HG03521 (cell line): Measurements from ENCODE around the gene PRDM5.
"Not testable (repeated sequence)": the region's sequence is repeated elsewhere in the genome, so short reads cannot be mapped to it uniquely, and the experiment has no call there.

Source experiments
- ATAC-seq: cut with Tn5 transposase; IDR thresholded peaks from one replicate; pipeline ENCODE4 v1.9.1; 2021; ENCODE audit warnings: mild to moderate bottlenecking, moderate library complexity; ENCODE audit not compliant: unreplicated experiment

The PRDM5 gene

DNA sequence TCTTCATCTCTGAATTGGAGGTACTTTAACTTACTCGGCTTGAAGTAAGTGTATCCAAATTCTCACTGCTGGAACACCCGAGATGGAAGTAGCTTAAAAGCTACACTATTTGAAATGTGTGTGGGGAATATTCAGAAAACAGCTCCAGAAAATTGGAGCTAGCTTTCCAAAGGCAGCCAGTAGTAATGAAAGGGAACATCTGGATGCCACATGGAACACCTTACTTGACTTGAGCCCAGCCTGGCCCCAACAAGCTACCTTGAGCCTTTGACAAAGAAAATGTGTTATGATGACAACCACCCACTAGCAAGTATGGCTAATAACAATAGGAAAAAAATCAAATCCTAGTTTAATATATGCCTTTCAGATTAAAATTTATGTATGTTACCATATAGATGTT, 161.5 kb downstream of the PRDM5 start:
- ATAC-seq, result no peak

DNA sequence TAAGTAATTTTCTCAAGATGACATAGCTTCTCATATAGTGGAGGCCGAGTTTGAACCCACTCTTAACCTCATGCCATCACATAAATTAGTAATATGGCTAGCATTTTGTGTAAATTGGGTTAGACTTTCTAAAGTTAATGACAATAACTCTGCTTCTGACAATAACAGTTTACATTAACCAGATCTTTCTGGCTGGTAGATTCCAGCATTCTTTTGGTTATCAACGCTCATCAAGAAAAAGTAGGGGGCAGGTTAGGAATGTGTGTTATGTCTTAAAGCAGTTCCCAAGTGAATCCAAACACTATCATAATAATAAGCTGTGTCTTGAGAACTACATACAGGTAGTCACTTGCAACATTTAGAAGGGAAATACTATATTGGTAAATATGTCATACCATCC, 162.5 kb downstream of the PRDM5 start:
- no peak for ATAC-seq

DNA sequence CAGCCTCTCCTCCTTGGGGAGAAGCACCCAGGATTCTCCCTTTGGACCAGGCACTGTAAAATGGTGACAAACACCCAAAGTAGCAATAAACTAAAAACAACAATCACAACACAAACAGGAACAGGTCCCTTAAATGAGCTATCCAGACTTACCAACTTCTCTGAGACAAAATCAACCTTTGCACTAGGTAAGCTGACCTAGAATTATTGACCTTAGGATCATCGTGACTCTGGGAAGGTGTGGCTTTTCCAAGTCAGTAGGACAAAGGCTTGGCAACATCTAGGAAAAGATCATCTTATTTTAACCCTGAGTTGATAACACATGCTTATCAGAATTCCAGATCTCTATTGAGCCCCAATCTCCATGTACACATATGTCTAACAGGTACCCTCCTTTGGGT, 166.7 kb downstream of the PRDM5 start:
- ATAC-seq, result no peak

DNA sequence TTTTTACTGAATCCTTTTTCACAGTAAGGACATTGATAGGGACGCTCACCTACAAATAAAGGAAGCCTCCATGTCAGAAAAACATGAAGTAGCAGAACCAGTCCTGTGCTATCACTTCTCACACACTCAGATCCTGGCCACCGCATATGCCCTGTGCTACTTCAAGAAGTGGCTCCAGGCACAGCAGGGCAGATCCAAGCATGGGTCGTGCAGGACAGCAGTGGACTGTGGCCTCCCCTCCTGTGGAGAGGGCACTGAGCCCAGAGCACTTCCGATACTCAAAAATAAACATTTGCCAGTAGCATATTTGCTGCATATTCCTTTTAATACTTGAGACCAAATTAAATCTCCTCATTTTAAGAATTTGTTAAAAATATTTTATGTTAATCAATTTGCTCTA, 167.9 kb downstream of the PRDM5 start:
- no peak for ATAC-seq

DNA sequence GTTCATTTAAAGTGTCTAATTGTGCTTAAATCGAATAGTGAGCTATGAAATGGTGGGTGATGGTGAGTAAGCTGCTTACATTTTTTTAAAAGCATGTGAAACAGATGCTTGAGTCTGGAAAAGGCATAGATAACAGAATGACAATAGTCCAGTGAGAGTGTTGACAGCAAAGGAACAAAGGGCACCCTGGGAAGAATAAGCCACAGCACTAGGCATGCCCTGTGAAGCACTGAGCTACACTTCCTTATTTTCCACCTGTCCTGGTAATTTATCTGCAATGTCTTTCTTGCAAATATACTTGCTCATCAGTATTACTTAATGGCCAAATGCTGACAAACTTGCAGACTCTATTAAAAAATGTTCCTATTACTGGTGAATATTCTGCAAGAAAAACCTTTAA, 168.7 kb downstream of the PRDM5 start:
- no peak for ATAC-seq

DNA sequence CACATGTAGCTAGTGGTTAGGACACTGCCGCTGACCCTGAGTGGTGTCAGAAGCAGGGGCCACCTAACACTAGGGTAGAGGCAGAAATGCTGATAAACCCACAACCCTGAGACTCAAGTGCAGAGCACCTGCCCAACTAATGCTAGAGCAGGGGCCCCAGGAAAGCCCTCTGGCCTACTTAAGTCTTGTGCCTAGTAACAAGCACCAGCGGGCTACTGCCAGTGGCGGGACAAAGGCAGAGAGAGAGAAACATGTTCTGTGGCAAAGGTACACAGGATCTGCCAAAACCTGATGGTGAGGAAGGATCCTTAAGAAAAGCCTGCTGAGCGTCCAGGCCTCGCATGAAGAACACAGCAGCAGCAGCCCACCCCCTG, 172.4 kb downstream of the PRDM5 start:
- no peak for ATAC-seq

DNA sequence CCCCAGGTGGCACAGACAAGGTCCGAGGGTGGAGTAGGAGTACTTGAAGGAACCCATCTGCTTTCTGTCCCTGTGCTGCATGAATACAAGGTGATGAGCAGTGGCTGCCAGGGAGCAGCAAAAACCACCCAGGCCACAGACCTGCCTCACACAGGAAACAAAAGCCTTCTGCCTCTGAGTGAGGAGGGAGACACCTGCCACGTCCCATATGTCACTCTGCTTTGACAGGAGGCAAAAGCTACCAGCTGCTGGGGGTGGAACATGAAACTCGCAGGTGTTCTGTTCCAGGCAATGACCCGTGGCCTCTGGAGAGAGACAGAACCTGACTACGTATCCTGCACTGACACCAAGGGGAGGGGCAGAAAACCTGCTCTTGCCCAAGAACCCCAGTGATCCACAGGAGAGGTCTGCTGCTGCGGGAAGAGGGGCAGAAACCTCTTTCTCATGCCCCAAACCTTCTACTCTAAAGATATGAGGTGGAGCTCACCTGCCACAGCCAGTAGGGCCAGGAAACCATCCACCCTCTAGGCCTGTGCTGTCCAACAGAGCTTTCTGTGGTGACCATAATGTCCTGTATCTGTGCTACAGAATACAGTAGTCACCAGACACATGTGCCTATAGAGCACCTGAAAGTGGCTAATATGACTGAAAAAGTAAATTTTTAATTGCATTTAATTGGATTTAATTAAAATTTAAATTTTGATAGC, 172.9 kb downstream of the PRDM5 start:
- ATAC-seq, result peak; percentile 99

DNA sequence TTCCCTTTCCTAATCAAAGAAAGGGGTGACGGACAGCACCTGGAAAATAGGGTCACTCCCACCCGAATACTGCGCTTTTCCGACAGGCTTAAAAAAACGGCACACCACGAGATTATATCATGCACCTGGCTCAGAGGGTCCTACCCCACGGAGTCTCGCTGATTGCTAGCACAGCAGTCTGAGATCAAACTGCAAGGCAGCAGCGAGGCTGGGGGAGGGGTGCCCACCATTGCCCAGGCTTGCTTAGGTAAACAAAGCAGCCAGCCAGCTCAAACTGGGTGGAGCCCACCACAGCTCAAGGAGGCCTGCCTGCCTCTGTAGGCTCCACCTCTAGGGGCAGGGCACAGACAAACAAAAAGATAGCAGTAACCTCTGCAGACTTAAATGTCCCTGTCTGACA, 180.9 kb downstream of the PRDM5 start:
- not testable (repeated sequence) for ATAC-seq

DNA sequence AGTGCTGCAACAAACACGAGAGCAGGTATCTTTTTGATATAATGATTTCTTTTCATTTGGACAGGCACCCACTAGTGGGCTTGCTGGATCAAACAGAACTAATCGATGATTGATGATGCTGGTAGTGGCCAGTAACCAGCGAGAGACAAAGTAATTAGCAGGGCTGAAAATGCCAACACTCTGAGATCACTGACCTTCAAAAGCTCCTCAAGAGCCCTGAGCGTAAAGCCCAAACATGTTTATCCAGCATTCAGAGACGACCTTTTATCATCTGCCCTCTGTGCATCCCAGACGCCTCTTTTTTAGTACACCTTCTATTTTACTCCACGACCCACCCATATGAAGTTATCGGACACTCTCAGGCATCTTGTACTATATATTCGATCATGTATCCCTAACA, 186.2 kb downstream of the PRDM5 start:
- no peak for ATAC-seq

DNA sequence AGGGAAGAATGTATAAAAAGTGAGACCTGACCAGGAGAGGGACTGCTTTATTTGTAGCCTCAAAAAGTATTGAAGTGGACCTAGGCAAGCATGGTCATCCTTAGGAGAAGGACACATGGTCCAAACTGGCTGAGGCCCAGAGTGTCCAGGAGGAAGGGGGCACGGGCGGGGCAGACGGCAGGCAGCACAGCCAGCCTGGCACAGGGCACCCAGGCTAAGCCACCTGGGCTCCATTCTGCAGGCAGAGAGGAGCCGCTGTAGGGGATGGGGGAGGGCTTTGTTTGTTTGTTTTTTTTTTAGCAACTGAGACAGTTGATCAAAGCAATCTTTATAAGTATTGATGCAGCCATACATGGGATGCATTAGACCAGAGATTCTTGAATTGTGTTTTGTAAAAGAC, 188.6 kb downstream of the PRDM5 start:
- no peak for ATAC-seq

DNA sequence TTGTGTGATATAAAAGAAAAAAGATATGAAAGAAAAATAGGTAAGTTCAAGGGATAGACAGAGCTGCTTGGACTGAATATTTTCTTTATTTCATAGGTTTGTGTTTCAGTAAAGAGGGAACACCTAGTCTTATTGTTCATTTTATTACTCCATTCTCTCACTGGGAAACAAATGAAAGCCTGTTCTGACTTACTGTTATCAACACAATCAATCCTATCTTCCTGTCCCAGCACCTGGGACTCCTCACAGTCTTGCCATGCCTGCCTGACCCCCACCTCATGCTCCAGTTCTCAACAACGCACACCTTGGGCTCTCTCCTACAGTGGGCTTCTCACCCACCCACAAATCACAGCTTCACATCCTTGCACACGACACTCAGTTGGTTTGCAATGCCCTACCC, 189.5 kb downstream of the PRDM5 start:
- no peak for ATAC-seq

DNA sequence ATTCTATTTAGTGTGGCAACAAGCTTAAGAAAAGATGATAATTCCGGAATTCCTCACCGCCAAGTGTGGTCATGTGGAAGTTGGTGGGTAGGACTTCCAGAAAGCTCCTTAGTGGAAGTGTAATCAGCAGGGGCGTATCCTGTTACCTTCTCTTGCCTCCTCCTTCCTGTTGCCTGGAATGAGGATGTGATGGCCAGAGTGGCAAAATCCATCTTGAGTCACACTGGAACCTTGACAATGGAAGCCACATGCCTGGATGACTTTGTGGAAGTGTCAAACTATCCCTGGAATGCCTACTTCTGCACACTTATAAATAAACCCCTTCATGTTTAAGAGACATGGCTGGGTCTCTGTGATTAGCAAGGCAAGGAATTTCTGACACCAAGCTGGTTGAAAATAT, 191.0 kb downstream of the PRDM5 start:
- no peak for ATAC-seq

DNA sequence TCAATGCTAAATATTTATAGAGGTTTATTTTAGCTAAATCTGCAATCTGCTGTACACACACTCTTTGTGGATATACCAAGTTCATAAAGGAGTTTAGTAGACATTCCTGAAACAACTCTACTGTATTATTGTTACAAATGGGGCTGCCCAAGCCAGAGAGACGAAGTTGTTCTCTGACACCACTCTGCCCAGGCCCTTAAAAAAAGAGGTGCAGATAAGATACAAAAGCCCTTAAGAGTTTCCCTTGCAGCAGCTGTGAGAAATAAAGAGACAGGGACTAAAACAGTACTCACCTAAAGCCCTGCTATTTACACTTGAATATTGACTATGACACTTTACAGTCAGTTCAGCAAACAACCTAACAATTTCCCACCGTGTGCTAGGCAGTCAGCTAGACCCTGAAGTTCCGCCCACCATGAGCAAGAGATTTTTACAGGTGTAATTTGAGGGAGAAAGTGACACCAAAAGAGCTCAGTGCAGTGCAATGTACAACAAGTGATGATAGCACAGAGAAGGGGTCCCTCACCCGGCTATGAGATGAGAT, 191.7 kb downstream of the PRDM5 start:
- ATAC-seq, result no peak

DNA sequence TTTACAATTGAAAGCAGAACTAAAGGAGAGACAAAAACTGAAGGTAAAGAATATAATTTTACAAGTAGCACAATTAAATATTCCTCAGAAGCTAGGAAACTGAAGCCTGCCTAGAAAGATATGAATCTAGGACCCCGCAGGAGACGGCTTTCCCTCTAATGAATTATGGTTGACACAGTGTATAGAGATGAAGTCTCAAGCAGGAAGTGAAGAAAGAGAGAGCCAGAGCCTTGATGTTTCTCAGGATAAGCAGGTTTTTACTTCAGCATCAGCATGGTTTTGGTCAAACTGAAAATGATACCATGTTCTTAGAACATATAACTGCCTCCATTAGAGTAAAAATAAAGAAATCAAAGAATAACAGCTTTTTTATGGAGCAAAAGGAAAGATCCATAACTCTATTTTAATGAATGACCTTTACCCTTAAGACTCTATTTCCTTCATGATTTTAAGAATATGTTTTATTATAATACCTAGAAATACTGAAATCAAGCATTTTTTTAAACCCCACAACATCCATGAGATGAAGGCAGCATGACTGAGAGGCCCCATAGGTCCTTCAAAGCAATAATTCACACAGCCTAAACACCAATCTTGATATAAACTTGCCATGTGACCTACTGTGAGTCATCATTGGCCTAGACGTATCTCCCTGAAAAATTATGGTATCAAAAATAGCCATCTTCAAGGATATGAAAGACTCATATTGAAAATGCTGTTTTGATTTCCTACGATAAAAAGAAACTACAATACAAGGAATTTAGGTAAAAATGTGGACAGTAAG, 193.4 kb downstream of the PRDM5 start:
- no peak for ATAC-seq

DNA sequence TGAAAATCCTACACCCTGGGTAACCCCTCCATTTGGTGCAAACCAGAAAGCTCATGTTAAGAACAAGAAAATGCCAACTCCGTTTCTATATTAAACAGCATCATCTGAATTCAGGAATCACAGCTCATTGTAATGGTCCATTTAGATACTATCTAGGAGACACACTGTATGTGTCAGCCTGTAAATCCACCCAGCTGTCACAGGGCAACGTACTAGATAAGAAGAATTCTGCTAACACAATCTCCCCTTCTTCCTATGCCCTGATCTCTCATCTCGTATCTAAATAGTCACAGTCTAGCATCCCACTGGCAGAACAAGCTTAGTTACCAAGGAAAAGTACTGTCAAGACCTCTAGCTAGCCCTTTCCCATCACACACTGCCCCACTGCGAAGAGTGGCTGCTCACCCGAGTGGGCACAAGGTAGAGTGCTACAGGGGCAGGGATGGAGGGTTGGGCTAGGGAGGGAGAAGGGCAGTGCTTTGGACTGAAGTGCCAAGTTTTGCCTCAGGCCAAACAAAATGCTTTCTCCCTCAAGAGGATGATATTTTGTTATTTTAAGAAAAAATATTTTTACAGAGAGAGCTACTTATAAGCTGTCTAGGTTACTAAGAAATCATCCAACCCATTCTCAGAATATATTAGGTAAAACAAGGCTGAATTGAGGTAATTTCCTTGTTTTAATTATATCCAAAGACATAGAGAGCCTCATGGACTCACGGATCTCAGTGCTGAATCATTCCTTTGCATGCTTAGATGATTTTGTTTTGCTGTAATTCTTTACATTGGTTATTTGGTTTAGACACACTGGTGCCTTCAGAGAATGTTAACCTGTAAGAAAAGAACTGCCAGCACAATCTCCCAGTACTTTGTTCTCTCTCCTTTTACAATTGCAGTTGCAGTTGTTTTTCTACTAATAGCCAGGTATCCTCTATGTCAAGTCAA, 196.6 kb downstream of the PRDM5 start:
- no peak for ATAC-seq

DNA sequence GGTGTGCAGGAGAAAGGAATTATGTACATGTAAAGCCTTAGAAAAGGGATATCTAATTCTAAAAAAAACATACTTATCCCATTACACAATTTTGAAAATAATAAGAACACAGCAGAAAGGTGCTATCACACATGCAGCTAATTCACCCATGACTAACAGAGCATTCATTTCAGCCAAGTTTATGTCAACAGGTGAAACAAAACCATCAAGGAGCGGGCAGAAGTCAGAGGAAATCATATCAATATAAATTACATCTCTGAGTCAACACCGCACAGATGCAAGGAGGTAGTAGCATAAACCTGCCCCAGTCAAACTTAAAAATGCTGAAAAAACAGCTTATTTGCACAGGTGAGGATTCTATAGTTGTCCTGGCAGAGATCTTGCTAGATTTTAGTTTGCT, 197.9 kb downstream of the PRDM5 start:
- no peak for ATAC-seq

DNA sequence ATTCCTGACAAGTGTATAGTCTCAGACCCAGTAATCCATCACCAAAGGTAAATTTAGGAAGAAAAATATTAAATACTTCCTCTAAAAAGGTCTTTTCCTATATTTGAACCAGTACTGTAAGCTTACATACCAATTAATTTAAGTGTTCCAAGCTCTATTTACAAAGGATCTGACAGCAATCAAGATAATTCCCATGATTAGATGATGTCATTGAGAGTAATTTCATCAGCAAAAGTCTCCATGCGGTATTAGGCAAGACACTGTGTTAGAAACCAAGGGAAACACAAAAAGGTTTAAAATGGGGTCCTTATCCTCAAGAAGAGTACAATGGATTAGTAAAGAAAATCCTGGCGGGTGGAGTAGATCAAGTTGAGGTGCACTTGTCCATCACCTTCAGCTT, 198.5 kb downstream of the PRDM5 start:
- ATAC-seq, result no peak

DNA sequence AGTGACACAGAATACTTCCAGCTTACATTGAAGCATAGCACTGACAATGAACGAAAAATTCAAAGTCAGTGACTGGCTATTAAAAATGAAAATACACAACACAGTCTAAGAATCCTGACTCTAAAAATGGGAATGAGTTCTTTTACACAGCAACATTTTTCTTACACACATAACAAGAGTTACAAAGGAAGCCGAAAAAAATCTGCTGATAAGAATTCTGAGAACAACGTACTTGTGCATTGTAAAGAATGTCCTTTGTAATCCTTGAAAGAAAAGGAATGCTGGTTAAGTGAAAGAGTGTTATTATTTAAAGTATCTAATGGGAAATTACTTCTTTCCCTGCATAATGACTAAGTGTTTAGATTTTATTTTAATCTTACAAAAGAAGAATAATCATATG, 199.4 kb downstream of the PRDM5 start:
- ATAC-seq, result no peak

DNA sequence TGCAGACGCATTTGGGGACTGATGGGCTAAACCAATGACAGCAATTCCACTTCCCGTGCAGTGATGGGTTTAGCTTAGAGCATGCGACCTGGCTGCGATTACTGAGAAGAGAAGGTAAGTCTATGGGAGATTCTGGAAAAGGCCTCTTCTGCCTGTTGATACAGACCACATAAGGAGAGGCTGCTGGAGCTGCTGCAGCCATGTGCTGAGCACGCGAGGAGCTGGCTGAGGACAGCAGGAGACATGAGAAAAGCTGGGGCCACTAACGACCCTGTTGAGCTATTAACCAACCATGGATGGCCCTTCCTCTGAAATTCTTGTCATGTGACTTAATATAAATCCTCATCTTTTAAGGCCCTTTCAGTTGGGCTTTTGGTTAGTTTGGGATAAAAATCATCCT, 199.9 kb downstream of the PRDM5 start:
- ATAC-seq, result no peak

DNA sequence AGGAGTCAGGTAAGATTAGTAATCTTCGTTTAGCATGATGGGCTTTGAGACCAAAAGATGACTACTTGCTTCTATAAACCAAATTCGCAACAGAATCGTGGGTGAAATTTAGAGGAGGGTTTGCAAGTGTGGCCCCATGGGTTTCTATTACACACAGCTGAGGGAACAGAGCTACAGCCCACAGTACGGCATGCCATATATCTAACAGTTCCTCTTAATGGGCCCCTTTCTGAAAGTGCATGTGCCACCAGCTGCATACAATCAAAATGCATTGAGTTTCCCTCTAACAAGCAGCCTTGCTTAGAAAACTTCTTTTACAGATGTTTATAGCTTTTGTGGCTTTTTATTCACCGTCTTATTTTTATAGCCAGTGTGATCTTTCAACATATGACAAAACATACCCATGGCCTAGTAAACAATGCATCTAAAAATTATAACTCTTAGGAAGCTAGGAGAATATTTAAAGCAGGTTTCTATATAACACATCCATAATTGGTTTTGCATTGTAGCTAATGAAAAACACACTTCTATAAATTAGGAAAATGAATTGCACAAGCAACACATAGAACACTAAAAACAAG, 202.1 kb downstream of the PRDM5 start:
- no peak for ATAC-seq

DNA sequence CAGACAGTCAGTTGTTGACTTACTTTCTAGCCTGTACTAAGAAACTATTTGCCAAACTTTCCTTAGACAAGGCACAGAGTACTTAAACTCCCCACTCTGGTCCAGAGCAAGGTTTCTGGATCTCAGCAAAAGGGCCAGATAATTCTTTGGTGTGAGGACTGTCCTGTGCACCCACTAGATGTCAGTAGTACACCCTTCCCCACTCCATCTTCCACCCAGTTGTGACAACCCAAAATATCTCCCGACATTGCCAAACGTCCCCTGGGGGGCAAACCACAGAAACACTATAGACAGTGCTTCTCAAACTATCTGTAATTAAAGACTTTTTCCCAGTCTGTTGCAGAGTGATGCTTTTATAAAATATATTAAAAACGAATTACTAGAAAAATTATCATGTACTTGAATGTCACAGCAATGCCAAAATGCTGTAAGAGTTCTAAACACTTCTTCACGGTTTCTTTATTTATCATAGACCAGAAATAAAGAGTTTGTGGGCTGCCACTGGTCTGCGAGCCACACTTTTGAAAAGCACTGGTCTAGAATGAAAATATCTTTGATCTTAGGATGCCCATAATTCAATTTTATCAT, 203.5 kb downstream of the PRDM5 start:
- peak; percentile 52 for ATAC-seq
